Subcutaneous abdominal adipose tissue (tissue), 5 donors: Measurements from ENCODE around the gene TBC1D9.

ENCODE experiments used
- H3K27ac ChIP-seq: one replicate; pipeline ENCODE4 v1.7.0; 2013; ENCODE audit warnings: low read depth, mild to moderate bottlenecking, inconsistent platforms, low read length, moderate library complexity
- H3K27me3 ChIP-seq, 5 donors: one replicate each; pipeline ENCODE4 v1.7.0; 2013; ENCODE audit warnings: low read length in 5 of 5, inconsistent platforms in 1 of 5; ENCODE audit not compliant: control insufficient read depth in 5 of 5, insufficient read depth in 4 of 5
- H3K36me3 ChIP-seq, 5 donors: one replicate each; pipeline ENCODE4 v1.7.0; 2013; ENCODE audit warnings: low read length in 5 of 5; ENCODE audit not compliant: control insufficient read depth in 5 of 5, insufficient read depth in 5 of 5
- H3K4me1 ChIP-seq, 5 donors: one replicate each; pipeline ENCODE4 v1.7.0; 2013; ENCODE audit warnings: low read length in 5 of 5, mild to moderate bottlenecking in 3 of 5, moderate library complexity in 1 of 5; ENCODE audit not compliant: control insufficient read depth in 5 of 5, insufficient read depth in 5 of 5
- H3K4me3 ChIP-seq, 5 donors: one replicate each; pipeline ENCODE4 v1.7.0; 2013; ENCODE audit warnings: low read length in 5 of 5, low read depth in 1 of 5
- H3K9ac ChIP-seq, 5 donors: one replicate each; pipeline ENCODE4 v1.7.0; 2013; ENCODE audit warnings: low read length in 5 of 5, mild to moderate bottlenecking in 4 of 5, moderate library complexity in 3 of 5
- H3K9me3 ChIP-seq, 5 donors: one replicate each; pipeline ENCODE4 v1.7.0; 2013; ENCODE audit warnings: low read length in 5 of 5; ENCODE audit not compliant: control insufficient read depth in 5 of 5
- donor health status: healthy.
- donor health status: healthy.
- donor health status: healthy.
- donor health status: healthy.
- donor health status: healthy.

The TBC1D9 gene

DNA sequence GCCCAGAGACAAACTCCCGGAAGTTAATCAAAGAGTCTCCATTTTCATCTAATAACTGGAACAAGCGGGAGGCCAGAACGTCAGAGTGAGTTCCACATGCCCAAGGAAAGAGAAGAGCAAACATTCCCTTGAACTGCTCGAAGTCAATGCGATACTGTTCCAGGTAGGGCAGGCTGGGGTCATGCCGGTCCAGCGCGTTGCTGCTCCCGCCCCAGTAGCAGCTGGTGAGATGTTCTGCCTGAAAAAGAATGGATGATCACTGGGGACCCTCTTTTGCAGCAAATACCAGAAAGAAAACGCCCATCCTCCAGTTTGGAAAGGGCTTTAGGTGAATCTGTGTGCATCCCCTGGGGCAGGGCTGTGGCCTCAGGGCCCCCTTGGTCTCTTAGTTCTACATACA lies 122.2 kb downstream of the TBC1D9 start:
- H3K4me1 ChIP-seq = peaks cover 0 to 22% (median 17%) of the 10 kb centered on the region in 5 donors
- H3K27me3 ChIP-seq = no peaks in the 10 kb centered on the region
- peaks cover 20 to 75% (median 40%) of the 10 kb centered on the region in 5 donors for H3K36me3 ChIP-seq
- no peak overlapping the region for H3K27ac ChIP-seq
- H3K9ac ChIP-seq = no peak overlapping the region
- H3K9me3 ChIP-seq = no peaks in the 10 kb centered on the region
- H3K4me3 ChIP-seq = no peak overlapping the region

GRCh38 chr4:140633124-140633523 lies 123.1 kb downstream of the TBC1D9 start:
- Histone ChIP-seq H3K36me3 (peaks cover 27 to 74% (median 38%) of the 10 kb centered on the region in 5 donors), H3K4me3 (no peak overlapping the region), H3K9me3 (no peaks in the 10 kb centered on the region), H3K4me1 (peaks cover 0 to 22% (median 17%) of the 10 kb centered on the region in 5 donors), H3K9ac (no peak overlapping the region), H3K27ac (no peak overlapping the region), H3K27me3 (no peaks in the 10 kb centered on the region)

- Histone ChIP-seq H3K36me3 (peaks cover 52 to 79% (median 55%) of the 10 kb centered on the region in 5 donors), H3K27me3 (no peaks in the 10 kb centered on the region), H3K4me3 (no peak overlapping the region)
Measured at GRCh38 chr4:140630246-140630645, 125.9 kb downstream of the TBC1D9 start.

DNA sequence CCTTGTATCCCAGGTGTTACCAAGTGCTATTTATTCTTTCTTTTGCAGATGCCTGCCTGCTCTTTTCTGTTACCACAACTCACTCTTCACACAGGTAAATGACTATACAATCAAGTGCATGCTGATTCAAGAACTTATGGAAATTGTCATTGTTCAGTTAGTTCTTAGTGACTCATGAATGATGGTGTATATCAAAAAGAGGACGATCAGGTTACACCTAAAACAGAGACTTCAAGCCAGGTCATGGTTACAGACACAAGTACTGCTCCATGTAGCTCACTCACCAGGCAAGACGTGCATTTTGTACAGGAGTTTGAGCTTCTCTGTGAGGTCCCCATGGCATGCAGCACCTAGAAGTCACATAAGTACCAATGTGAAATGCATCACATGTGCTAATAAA lies 128.2 kb downstream of the TBC1D9 start:
- Histone ChIP-seq H3K9me3 (no peaks in the 10 kb centered on the region), H3K4me3 (no peak overlapping the region), H3K36me3 (peaks cover 58 to 77% (median 60%) of the 10 kb centered on the region in 5 donors), H3K27me3 (no peaks in the 10 kb centered on the region), H3K27ac (no peak overlapping the region), H3K4me1 (no peaks in the 10 kb centered on the region), H3K9ac (no peak overlapping the region)

More at GRCh38 chr4:140630246-140630645, 125.9 kb downstream of the TBC1D9 start:
- Histone ChIP-seq H3K9ac (no peak overlapping the region), H3K27ac (no peak overlapping the region), H3K4me1 (peaks cover 0 to 4% (median under 1%) of the 10 kb centered on the region in 5 donors), H3K9me3 (no peaks in the 10 kb centered on the region)

DNA sequence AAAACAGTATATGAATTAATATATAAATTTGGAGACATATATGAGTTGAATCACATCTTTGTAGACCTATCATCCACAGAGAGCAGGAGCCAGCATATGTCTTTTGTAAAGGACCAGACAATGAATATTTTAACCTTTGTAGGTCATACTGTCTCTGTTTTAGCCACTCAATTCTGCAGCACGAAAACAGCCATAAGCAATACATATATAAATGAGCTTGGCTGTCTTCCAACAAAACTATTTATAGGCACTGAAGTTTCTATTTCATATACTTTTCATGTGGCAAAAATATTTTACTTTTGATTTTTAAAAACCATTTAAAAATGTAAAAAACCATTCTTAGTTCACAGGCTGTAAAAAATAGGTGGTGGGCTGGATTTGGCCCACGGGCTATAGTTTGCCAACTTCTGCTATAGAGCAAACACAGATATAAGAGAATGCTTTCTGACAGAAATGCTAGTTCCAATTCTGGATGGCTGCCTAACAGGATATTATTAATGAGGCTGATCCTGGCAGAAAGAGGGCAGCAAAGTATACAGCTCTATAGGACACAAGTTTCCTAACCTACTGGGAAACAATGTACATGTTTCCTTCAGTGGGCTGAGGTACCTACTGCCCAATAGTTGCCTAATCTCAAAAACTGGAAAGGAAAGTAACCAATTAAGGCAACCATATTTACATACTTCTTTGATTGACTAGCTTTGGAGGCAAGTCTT lies 129.4 kb downstream of the TBC1D9 start:
- peaks cover 52 to 79% (median 60%) of the 10 kb centered on the region in 5 donors for H3K36me3 ChIP-seq
- H3K27me3 ChIP-seq = no peaks in the 10 kb centered on the region
- no peak overlapping the region for H3K27ac ChIP-seq
- no peaks in the 10 kb centered on the region for H3K9me3 ChIP-seq
- H3K9ac ChIP-seq = no peak overlapping the region
- no peak overlapping the region for H3K4me3 ChIP-seq
- no peaks in the 10 kb centered on the region for H3K4me1 ChIP-seq

DNA sequence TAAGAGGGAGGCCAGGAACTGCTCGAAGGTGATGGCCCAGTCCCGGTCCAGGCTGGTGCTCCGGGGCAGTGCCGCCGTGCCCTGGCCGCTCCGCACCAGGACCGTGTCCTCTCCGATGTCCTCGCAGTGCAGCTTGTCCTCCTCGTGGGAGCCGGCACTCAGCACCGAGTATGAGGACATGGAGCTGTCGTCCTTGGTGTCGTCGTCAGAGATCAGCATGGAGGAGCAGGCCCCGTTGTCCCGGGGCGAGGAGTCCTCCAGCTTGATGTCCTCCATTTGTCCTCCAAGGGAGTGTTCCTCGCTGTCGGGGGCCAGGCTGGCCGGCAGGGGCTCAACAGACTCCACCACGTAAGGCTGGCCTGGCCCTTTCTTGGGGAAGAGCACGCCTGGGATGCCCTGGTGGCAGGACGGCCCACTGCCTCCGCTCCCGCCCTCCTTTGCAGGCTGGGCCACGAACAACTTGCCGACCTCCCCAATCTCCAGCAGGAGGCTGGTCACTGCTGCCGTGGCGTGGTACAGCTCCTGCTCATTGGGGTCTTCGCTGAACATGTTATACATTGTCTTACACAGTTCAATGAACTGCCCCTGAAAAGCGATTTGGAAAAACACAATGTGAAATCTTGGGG lies 133.7 kb downstream of the TBC1D9 start:
- Histone ChIP-seq H3K4me3 (no peak overlapping the region), H3K9ac (no peak overlapping the region), H3K27ac (no peak overlapping the region)

DNA sequence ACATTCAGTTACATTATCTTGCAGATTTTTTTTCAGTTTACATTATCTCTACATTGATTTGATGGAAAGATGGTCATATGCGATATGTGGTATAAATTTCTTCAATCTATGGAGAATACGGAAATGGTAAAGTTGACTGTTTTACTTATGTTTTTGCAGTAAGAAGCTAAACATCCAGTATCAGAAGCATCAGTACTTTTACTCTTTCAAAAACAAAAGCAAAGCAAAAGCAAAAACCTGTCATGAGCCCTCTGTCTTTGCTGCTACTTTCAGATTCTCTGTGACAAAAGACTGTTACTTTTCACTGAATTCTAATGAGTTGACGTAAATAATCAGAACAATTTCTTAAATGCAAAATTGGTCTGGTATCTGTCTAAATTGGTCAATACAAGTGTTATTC lies 135.0 kb downstream of the TBC1D9 start:
- H3K36me3 ChIP-seq = peaks cover 29 to 45% (median 40%) of the 10 kb centered on the region in 5 donors
- no peaks in the 10 kb centered on the region for H3K27me3 ChIP-seq
- H3K4me1 ChIP-seq = no peaks in the 10 kb centered on the region
- no peak overlapping the region for H3K4me3 ChIP-seq
- no peaks in the 10 kb centered on the region for H3K9me3 ChIP-seq
- H3K9ac ChIP-seq = no peak overlapping the region
- no peak overlapping the region for H3K27ac ChIP-seq

More for the DNA sequence above, 133.7 kb downstream of the TBC1D9 start:
- Histone ChIP-seq H3K36me3 (peaks cover 41 to 57% (median 52%) of the 10 kb centered on the region in 5 donors), H3K9me3 (no peaks in the 10 kb centered on the region), H3K27me3 (no peaks in the 10 kb centered on the region), H3K4me1 (no peaks in the 10 kb centered on the region)

GRCh38 chr4:140617499-140618248 lies 138.5 kb downstream of the TBC1D9 start:
- Histone ChIP-seq H3K4me1 (no peaks in the 10 kb centered on the region), H3K4me3 (no peak overlapping the region), H3K9ac (no peak overlapping the region), H3K9me3 (no peaks in the 10 kb centered on the region), H3K27ac (no peak overlapping the region), H3K27me3 (no peaks in the 10 kb centered on the region), H3K36me3 (peaks cover 7 to 15% (median 10%) of the 10 kb centered on the region in 5 donors)

DNA sequence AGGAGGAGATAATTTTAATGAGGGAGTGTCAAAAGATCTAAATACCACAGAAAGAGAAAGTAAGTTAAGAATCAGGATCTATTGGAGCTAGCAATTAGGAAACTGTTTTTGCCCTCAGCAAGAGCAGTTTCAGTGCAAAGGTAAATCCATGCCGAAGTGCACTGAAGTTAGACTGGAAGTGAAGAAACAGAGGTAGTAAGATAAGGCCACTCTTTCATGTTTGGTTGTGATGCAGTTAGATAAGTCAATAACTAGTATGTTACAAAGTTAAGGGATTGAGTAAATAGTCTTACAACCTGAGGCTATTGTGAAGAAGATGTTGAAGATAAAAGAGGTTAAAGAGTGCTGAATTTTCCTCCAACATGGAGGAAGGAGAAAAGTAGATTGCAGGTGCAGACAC lies 140.7 kb downstream of the TBC1D9 start:
- Histone ChIP-seq H3K4me3 (no peak overlapping the region), H3K9ac (no peak overlapping the region), H3K27ac (no peak overlapping the region), H3K9me3 (no peaks in the 10 kb centered on the region), H3K36me3 (peaks cover 0 to 11% (median 0%) of the 10 kb centered on the region in 5 donors), H3K4me1 (no peaks in the 10 kb centered on the region), H3K27me3 (no peaks in the 10 kb centered on the region)

DNA sequence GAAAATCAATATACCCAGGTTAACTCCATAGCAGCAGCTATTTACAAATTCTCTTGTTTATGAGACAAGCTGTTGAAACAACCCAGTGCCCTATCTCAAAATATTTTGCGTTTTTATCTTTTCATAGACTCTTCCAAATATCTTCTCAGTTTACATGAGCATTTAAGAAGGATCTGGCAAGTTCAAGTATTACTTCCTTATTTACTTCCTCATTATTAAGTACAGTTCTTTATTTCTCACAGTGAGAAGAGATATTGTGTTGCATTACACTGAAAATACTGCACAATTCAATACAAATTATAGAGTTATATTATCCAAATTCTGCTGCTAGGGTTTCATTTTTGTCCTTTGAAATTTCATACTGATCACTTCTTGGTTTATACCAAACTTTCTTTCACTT lies 143.8 kb downstream of the TBC1D9 start:
- Histone ChIP-seq H3K9ac (no peak overlapping the region), H3K27me3 (no peaks in the 10 kb centered on the region), H3K9me3 (no peaks in the 10 kb centered on the region), H3K36me3 (no peaks in the 10 kb centered on the region), H3K4me1 (peaks cover 0 to 6% (median 5%) of the 10 kb centered on the region in 5 donors), H3K27ac (no peak overlapping the region), H3K4me3 (no peak overlapping the region)
